Mesendoderm (in vitro differentiated cells): ENCODE data around the gene BICD1.

ENCODE experiments used
- DNase-seq: peaks from one replicate; pipeline ENCODE4 v3.0.0; 2013
- H2AK5ac ChIP-seq: 2 replicates; pipeline ENCODE4 v1.6.1; 2013; ENCODE audit warnings: low read length, inconsistent platforms
- H2BK120ac ChIP-seq: 2 replicates; pipeline ENCODE4 v1.6.1; 2013; ENCODE audit warnings: low read depth, mild to moderate bottlenecking, low read length, moderate library complexity, mixed read lengths
- H2BK15ac ChIP-seq: replicated peaks from 2 replicates; pipeline ENCODE4 v1.6.1; 2013; ENCODE audit warnings: low read depth, mild to moderate bottlenecking, moderate library complexity
- H2BK5ac ChIP-seq: 2 replicates; pipeline ENCODE4 v1.6.1; 2013; ENCODE audit warnings: low read length, inconsistent platforms
- H3K18ac ChIP-seq: 2 replicates; pipeline ENCODE4 v1.6.1; 2013; ENCODE audit warnings: mild to moderate bottlenecking, low read length, mixed read lengths
- H3K23ac ChIP-seq: one replicate; pipeline ENCODE4 v1.6.1; 2013; ENCODE audit warnings: low read length
- H3K27ac ChIP-seq: 2 replicates; pipeline ENCODE4 v1.5.1; 2013; ENCODE audit warnings: low read depth, mild to moderate bottlenecking, inconsistent platforms, low read length, moderate library complexity
- H3K27me3 ChIP-seq: 2 replicates; pipeline ENCODE4 v1.6.1; 2013; ENCODE audit warnings: low read length, control low read depth, mild to moderate bottlenecking, inconsistent platforms; ENCODE audit not compliant: insufficient read depth, poor library complexity
- H3K36me3 ChIP-seq: 2 replicates; pipeline ENCODE4 v1.6.1; 2013; ENCODE audit warnings: low read length, inconsistent platforms; ENCODE audit not compliant: control insufficient read depth, insufficient read depth
- H3K4ac ChIP-seq: one replicate; pipeline ENCODE4 v1.6.1; 2013; ENCODE audit warnings: low read depth, mild to moderate bottlenecking, low read length, moderate library complexity
- H3K4me1 ChIP-seq: 2 replicates; pipeline ENCODE4 v1.6.1; 2013; ENCODE audit warnings: low read depth, low read length, inconsistent platforms; ENCODE audit not compliant: control insufficient read depth
- H3K4me2 ChIP-seq: 2 replicates; pipeline ENCODE4 v1.6.1; 2013; ENCODE audit warnings: low read length
- H3K4me3 ChIP-seq: 2 replicates; pipeline ENCODE4 v1.5.1; 2013; ENCODE audit warnings: mild to moderate bottlenecking, low read length
- H3K56ac ChIP-seq: one replicate; pipeline ENCODE4 v1.6.1; 2013; ENCODE audit warnings: low read length
- H3K79me1 ChIP-seq: 2 replicates; pipeline ENCODE4 v1.6.1; 2013; ENCODE audit warnings: low read length, inconsistent platforms
- H3K79me2 ChIP-seq: 2 replicates; pipeline ENCODE4 v1.6.1; 2013; ENCODE audit warnings: mild to moderate bottlenecking, low read length; ENCODE audit not compliant: control insufficient read depth, insufficient read depth
- H3K9ac ChIP-seq: 2 replicates; pipeline ENCODE4 v1.6.1; 2013; ENCODE audit warnings: low read length, inconsistent platforms
- H4K5ac ChIP-seq: one replicate; pipeline ENCODE4 v1.6.1; 2013; ENCODE audit warnings: low read length
- H4K8ac ChIP-seq: one replicate; pipeline ENCODE4 v1.6.1; 2013; ENCODE audit warnings: low read depth, mild to moderate bottlenecking, control low read depth, low read length, moderate library complexity
- WGBS: extraction: QIAGEN DNeasy Blood & Tissue Kit; methylation state at CpG from one replicate; pipeline ENCODE4 v1.1.7; 2013; ENCODE audit warnings: low lambda C conversion rate, missing lambda C conversion rate; ENCODE audit not compliant: insufficient coverage; ENCODE audit errors: extremely low coverage; 5-methylcytosine and 5-hydroxymethylcytosine counted together

BICD1 gene

GRCh38 chr12:32365473-32366064 is 258.9 kb downstream of the BICD1 start:
- Histone ChIP-seq H3K79me2 (no peaks in the 10 kb centered on the region), H3K27ac (no peak overlapping the region), H3K4me3 (no peak overlapping the region), H3K4me1 (no peaks in the 10 kb centered on the region), H3K36me3 (no peaks in the 10 kb centered on the region), H3K56ac (no peak overlapping the region), H4K5ac (no peak overlapping the region), H2BK15ac (no peak overlapping the region), H2BK120ac (no peak overlapping the region), H4K8ac (no peak overlapping the region), H2AK5ac (no peak overlapping the region), H3K23ac (no peak overlapping the region), H2BK5ac (no peak overlapping the region), H3K18ac (no peak overlapping the region), H3K9ac (no peak overlapping the region), H3K4ac (no peak overlapping the region), H3K27me3 (no peaks in the 10 kb centered on the region), H3K79me1 (no peaks in the 10 kb centered on the region), H3K4me2 (no peak overlapping the region)
- WGBS, result no CpG with 5 or more reads among the region's 5 CpGs
- peak; percentile 88 for DNase-seq

GRCh38 chr12:32366714-32367113 is 260.1 kb downstream of the BICD1 start:
- H3K18ac ChIP-seq, result no peak overlapping the region
- H3K36me3 ChIP-seq, result no peaks in the 10 kb centered on the region
- DNase-seq, result no peak
- H2BK120ac ChIP-seq, result no peak overlapping the region
- no peak overlapping the region for H3K4me2 ChIP-seq
- no peak overlapping the region for H4K8ac ChIP-seq
- no peak overlapping the region for H4K5ac ChIP-seq
- no peaks in the 10 kb centered on the region for H3K79me2 ChIP-seq
- no peak overlapping the region for H3K9ac ChIP-seq
- H3K4ac ChIP-seq, result no peak overlapping the region
- H3K27ac ChIP-seq, result no peak overlapping the region
- WGBS, result no CpG with 5 or more reads among the region's 1 CpG
- H2AK5ac ChIP-seq, result no peak overlapping the region
- H3K27me3 ChIP-seq, result no peaks in the 10 kb centered on the region
- H3K56ac ChIP-seq, result no peak overlapping the region
- no peak overlapping the region for H3K4me3 ChIP-seq
- H2BK15ac ChIP-seq, result no peak overlapping the region
- no peaks in the 10 kb centered on the region for H3K4me1 ChIP-seq
- no peak overlapping the region for H2BK5ac ChIP-seq
- no peak overlapping the region for H3K23ac ChIP-seq
- H3K79me1 ChIP-seq, result no peaks in the 10 kb centered on the region

GRCh38 chr12:32367381-32367780 is 260.7 kb downstream of the BICD1 start:
- no peak overlapping the region for H4K5ac ChIP-seq

GRCh38 chr12:32369202-32369601 is 262.6 kb downstream of the BICD1 start:
- no CpG with 5 or more reads among the region's 4 CpGs for WGBS

More at GRCh38 chr12:32367381-32367780, 260.7 kb downstream of the BICD1 start:
- no peak overlapping the region for H2AK5ac ChIP-seq
- H4K8ac ChIP-seq, result no peak overlapping the region
- H2BK5ac ChIP-seq, result no peak overlapping the region
- no peaks in the 10 kb centered on the region for H3K36me3 ChIP-seq
- no peak overlapping the region for H2BK15ac ChIP-seq
- H3K27me3 ChIP-seq, result no peaks in the 10 kb centered on the region
- H3K4me3 ChIP-seq, result no peak overlapping the region
- H3K56ac ChIP-seq, result no peak overlapping the region
- H3K79me1 ChIP-seq, result no peaks in the 10 kb centered on the region
- H3K4ac ChIP-seq, result no peak overlapping the region
- H2BK120ac ChIP-seq, result no peak overlapping the region
- DNase-seq, result no peak
- no peaks in the 10 kb centered on the region for H3K4me1 ChIP-seq
- no peaks in the 10 kb centered on the region for H3K79me2 ChIP-seq
- no peak overlapping the region for H3K9ac ChIP-seq
- no peak overlapping the region for H3K4me2 ChIP-seq
- no peak overlapping the region for H3K27ac ChIP-seq
- H3K23ac ChIP-seq, result no peak overlapping the region
- no peak overlapping the region for H3K18ac ChIP-seq
- no CpG with 5 or more reads among the region's 4 CpGs for WGBS

GRCh38 chr12:32377344-32378055 is 270.9 kb downstream of the BICD1 start:
- Histone ChIP-seq H4K8ac (no peak overlapping the region), H3K4me2 (no peak overlapping the region), H3K4ac (no peak overlapping the region), H3K27me3 (no peaks in the 10 kb centered on the region), H3K4me1 (no peaks in the 10 kb centered on the region), H3K9ac (no peak overlapping the region), H2BK15ac (no peak overlapping the region), H4K5ac (no peak overlapping the region), H3K36me3 (no peaks in the 10 kb centered on the region), H3K23ac (no peak overlapping the region), H2AK5ac (no peak overlapping the region), H2BK120ac (no peak overlapping the region), H3K27ac (no peak overlapping the region), H3K56ac (no peak overlapping the region), H3K79me2 (no peaks in the 10 kb centered on the region), H3K18ac (no peak overlapping the region), H3K79me1 (no peaks in the 10 kb centered on the region), H3K4me3 (no peak overlapping the region), H2BK5ac (no peak overlapping the region)
- no peak for DNase-seq
- no CpG with 5 or more reads among the region's 12 CpGs for WGBS

More at GRCh38 chr12:32369202-32369601, 262.6 kb downstream of the BICD1 start:
- no peak overlapping the region for H3K27ac ChIP-seq
- H3K18ac ChIP-seq, result no peak overlapping the region
- H3K36me3 ChIP-seq, result no peaks in the 10 kb centered on the region
- no peak overlapping the region for H3K4ac ChIP-seq
- H2AK5ac ChIP-seq, result no peak overlapping the region
- no peaks in the 10 kb centered on the region for H3K79me1 ChIP-seq
- no peak overlapping the region for H2BK120ac ChIP-seq
- H3K4me3 ChIP-seq, result no peak overlapping the region
- no peak overlapping the region for H4K8ac ChIP-seq
- no peaks in the 10 kb centered on the region for H3K27me3 ChIP-seq
- H3K23ac ChIP-seq, result no peak overlapping the region
- DNase-seq, result no peak
- no peak overlapping the region for H2BK15ac ChIP-seq
- no peak overlapping the region for H3K4me2 ChIP-seq
- H3K9ac ChIP-seq, result no peak overlapping the region
- H3K4me1 ChIP-seq, result no peaks in the 10 kb centered on the region
- H2BK5ac ChIP-seq, result no peak overlapping the region
- no peak overlapping the region for H4K5ac ChIP-seq
- no peaks in the 10 kb centered on the region for H3K79me2 ChIP-seq
- H3K56ac ChIP-seq, result no peak overlapping the region
